NB4 (cell line): Measurements from ENCODE around the gene ADAMTSL1.
"Not testable (repeated sequence)": the region's sequence is repeated elsewhere in the genome, so short reads cannot be mapped to it uniquely, and the experiment has no call there.

ENCODE experiments used
- DNase-seq: peaks from one replicate; pipeline ENCODE4 v3.0.0; 2010; ENCODE audit warnings: low read depth
- H3K4me3 ChIP-seq: one replicate; pipeline ENCODE4 v1.5.1; 2011; ENCODE audit warnings: mild to moderate bottlenecking, low read depth, low read length, moderate library complexity
- MYC ChIP-seq: IDR thresholded peaks from 2 replicates; pipeline ENCODE4 v1.6.1; 2011; ENCODE audit warnings: low read depth, low read length
- POLR2A ChIP-seq: IDR thresholded peaks from 2 replicates; pipeline ENCODE4 v1.6.1; 2011; ENCODE audit warnings: mild to moderate bottlenecking; ENCODE audit not compliant: insufficient read length; ENCODE audit errors: extremely low read depth
- TF ChIP-seq, protein P1 (sequence below): IDR thresholded peaks from one replicate; pipeline ENCODE4 v1.5.1; 2012; ENCODE audit warnings: low read depth, low read length
- TF ChIP-seq, protein P2 (sequence below): IDR thresholded peaks from 2 replicates; pipeline ENCODE4 v1.6.1; 2011; ENCODE audit warnings: low read depth, low read length

ADAMTSL1 gene

DNA sequence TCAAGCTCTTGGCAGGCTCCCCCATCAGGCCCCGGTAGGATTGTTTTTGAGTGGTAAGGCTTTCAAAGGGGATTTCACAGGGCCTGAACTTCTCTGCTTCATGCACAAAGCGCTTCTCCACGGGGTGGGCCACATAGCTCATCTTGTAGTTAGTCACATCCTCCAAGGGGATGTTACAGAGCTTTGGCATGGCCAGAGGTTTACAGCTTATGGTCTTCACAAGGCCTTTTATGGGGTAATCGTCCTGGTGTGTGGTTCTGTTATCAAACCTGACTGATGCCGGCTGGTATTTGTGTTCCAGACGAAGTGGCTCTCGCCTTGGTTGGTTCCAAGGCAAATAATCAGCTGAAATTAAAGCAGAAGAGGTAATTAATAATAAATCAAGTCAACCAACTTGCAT is 454.8 kb downstream of the ADAMTSL1 start:
- TF ChIP-seq, protein P1, sequence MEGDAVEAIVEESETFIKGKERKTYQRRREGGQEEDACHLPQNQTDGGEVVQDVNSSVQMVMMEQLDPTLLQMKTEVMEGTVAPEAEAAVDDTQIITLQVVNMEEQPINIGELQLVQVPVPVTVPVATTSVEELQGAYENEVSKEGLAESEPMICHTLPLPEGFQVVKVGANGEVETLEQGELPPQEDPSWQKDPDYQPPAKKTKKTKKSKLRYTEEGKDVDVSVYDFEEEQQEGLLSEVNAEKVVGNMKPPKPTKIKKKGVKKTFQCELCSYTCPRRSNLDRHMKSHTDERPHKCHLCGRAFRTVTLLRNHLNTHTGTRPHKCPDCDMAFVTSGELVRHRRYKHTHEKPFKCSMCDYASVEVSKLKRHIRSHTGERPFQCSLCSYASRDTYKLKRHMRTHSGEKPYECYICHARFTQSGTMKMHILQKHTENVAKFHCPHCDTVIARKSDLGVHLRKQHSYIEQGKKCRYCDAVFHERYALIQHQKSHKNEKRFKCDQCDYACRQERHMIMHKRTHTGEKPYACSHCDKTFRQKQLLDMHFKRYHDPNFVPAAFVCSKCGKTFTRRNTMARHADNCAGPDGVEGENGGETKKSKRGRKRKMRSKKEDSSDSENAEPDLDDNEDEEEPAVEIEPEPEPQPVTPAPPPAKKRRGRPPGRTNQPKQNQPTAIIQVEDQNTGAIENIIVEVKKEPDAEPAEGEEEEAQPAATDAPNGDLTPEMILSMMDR, result no peak
- TF ChIP-seq, protein P2, sequence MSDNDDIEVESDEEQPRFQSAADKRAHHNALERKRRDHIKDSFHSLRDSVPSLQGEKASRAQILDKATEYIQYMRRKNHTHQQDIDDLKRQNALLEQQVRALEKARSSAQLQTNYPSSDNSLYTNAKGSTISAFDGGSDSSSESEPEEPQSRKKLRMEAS, result no peak
- TF ChIP-seq MYC (no peak), POLR2A (no peak)
- DNase-seq, result no peak
- H3K4me3 ChIP-seq, result no peak overlapping the region

DNA sequence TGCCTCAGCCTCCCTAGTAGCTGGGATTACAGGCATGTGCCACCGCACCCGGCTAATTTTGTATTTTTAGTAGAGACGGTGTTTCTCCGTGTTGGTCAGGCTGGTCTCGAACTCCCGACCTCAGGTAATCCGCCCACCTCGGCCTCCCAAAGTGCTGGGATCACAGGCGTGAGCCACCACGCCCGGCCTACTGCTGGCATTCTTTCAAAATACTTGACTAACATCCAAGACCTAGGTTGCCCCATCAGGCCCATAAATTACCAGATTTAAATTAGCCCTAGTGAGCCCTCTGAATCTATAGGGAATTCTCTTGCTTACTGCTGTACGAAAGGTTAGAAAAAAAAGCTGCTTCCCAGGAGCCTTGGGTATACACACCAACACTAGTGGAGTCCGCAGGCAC is 456.7 kb downstream of the ADAMTSL1 start:
- H3K4me3 ChIP-seq, DNase-seq: not testable (repeated sequence)

DNA sequence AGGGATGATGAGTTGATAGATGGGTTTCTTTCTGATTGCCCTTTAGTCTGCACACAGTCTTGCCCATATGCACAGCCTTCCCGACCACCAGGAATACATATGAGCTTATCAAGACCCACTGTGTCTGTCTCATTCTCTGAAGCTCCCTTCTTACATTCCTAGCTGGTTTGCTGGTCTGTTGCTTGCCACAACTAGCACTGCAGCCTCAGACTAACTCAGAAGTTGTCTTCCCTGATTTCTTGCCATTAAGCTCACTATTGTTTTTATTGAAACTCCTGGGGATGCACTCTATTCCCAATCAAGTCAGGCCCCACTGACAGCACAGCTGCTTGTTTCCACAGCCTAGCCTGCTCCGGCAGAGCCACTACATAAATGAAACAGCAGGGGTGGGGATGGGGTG is 461.6 kb downstream of the ADAMTSL1 start:
- no peak for TF ChIP-seq MYC
- TF ChIP-seq, protein P1, result no peak
- TF ChIP-seq, protein P2, result no peak
- H3K4me3 ChIP-seq, result no peak overlapping the region
- no peak for DNase-seq

DNA sequence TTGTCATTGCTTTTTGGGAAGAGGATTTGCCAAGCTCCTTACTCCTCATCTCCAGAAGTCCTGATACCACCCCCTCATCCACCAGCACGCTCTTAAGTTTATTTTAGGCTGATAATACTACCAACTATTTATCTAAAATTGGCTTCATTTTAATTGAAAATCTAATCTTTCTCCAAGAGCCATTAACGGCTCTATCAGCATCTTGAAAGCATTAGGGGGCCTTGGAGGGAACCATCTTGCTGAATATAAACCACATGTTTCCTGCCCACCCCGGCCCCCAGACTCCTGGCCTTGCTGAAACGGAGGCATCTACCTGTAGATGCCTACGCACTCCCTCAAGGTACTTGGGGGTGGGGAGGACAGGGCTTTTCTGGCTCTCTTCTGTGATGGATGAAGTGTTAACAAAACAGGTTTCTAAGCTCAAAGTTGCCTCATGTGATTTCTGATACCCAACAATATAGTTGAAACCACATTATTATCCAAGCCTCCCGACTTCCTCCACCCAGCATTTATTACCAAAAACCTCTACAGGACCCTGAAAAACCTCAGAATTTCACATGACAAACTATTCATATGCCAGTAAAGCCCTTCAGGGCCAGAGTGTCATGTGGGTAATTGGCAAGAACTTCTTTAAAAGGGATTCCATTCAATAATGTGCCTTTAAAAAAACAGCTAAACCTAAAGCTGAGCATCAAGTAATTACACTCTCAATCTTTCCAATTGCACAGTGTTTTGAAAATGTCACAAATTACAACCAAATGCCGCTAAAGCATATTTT is 462.3 kb downstream of the ADAMTSL1 start:
- TF ChIP-seq MYC (no peak), POLR2A (no peak)
- TF ChIP-seq, protein P1, result no peak
- TF ChIP-seq, protein P2, result no peak
- no peak for DNase-seq
- H3K4me3 ChIP-seq, result no peak overlapping the region

DNA sequence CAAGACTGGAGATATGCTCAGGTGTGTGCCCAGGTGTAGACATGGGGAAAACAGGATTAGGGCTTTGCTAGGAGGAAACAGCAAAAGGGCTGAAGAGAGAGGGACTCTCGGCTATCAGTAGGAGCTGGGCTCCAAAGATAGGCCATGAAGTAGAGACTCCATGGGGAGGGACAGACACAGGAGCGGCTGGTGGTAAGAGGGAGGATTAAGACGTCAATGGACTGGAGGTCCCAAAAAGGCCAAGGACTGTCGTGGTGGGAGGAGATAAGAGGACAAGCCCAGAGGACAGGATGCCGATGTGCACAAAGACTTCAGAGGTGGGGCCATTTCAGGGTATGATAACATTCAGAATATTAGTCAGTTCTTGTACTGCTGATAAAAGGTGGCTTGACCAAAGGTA is 466.0 kb downstream of the ADAMTSL1 start:
- DNase-seq, result no peak
- TF ChIP-seq, protein P2, result no peak
- TF ChIP-seq POLR2A, result no peak
- no peak for TF ChIP-seq MYC
- TF ChIP-seq, protein P1, result no peak
- no peak overlapping the region for H3K4me3 ChIP-seq

DNA sequence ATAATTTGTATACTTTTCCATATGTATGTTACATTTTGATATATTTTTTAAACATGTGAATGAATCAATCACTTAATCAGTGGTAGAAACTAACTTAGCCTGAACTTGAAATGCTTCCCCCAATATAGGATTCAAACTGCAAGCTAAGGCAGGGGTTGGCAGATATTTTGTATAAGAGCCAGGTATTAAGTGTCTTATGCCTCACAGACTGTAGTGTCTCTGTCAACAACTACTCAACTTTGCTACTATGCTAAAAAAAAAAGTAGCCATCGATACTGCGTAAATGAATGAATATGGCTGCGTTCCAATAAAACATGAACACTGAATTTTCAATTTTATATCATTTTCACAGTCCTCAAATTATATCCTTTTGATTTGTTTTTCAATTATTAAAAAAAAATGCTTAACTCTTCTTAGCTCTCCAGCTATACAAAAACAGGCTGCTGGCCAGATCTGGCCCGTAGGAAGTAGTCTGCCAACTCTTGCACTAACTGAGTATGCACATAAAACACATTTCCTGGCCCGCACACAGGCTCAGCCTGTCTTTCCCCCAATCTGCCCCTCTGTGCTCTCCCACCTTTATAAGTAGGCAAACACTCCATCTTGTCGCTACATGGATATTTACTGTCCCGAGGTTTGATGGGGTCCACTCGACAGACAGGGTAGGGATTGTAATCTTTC is 467.2 kb downstream of the ADAMTSL1 start:
- TF ChIP-seq, protein P1, result no peak
- TF ChIP-seq MYC, result no peak
- TF ChIP-seq POLR2A, result no peak
- TF ChIP-seq, protein P2, result no peak
- no peak for DNase-seq
- no peak overlapping the region for H3K4me3 ChIP-seq
